Spinal cord (tissue), 10 donors: ENCODE measurements around the gene PLAGL2. TPM values are rescaled to one million over a fixed set of nuclear protein-coding genes. Genes with fewer than 3 reads are reported as not detected.
"Not testable (repeated sequence)": the region's sequence is repeated elsewhere in the genome, so short reads cannot be mapped to it uniquely, and the experiment has no call there.

Experiments used
- DNase-seq, 6 donors: peaks; one replicate each; pipeline versions ENCODE4 v3.0.0 to v3.0.0-alpha.2; 2013 to 2015; ENCODE audit warnings: low spot score in 6 of 6, low read depth in 4 of 6
- H3K27ac ChIP-seq: one replicate; pipeline ENCODE4 v1.5.1; 2013; ENCODE audit warnings: low read depth, low read length, control low read depth
- H3K27me3 ChIP-seq: one replicate; pipeline ENCODE4 v1.6.1; 2013; ENCODE audit warnings: low read length; ENCODE audit not compliant: control insufficient read depth, insufficient read depth
- H3K36me3 ChIP-seq: one replicate; pipeline ENCODE4 v1.6.1; 2013; ENCODE audit warnings: low read length; ENCODE audit not compliant: control insufficient read depth, insufficient read depth
- H3K4me1 ChIP-seq: one replicate; pipeline ENCODE4 v1.6.1; 2013; ENCODE audit warnings: low read length; ENCODE audit not compliant: control insufficient read depth, insufficient read depth
- H3K4me3 ChIP-seq: one replicate; pipeline ENCODE4 v1.5.1; 2013; ENCODE audit warnings: low read depth, low read length, control low read depth
- H3K9me3 ChIP-seq: one replicate; pipeline ENCODE4 v1.6.1; 2013; ENCODE audit warnings: low read length; ENCODE audit not compliant: control insufficient read depth, insufficient read depth
- WGBS: methylation state at CpG from one replicate; pipeline ENCODE4 v1.1.5; 2013; ENCODE audit warnings: missing lambda C conversion rate; ENCODE audit not compliant: insufficient coverage; 5-methylcytosine and 5-hydroxymethylcytosine counted together
- polyA plus RNA-seq, 2 donors: library from polyadenylated mRNA; unstranded; fragments of 120-200 nt; gene quantifications; one replicate each; pipeline ENCODE4 v1.2.1, GENCODE V29; 2013; ENCODE audit not compliant: insufficient read length in 2 of 2
- total RNA-seq, 2 donors: library from RNA; depleted of rRNA in 1 of 2; stranded (reverse); fragments of 120-200 nt in 1 of 2; fragments of >200 nt in 1 of 2; gene quantifications; one replicate each; pipeline versions ENCODE4 v1.2.3 to v1.2.4, GENCODE V29; 2013 to 2014
- donor health status: healthy.

PLAGL2 gene
- total and polyA plus RNA-seq, 4 donors = 2.5 to 12.1 (median 7.6) TPM

- H3K36me3 ChIP-seq = peaks cover 57% of the 10 kb centered on the region
Observed at GRCh38 chr20:32196613-32197012, 10.9 kb downstream of the PLAGL2 start.

GRCh38 chr20:32195581-32195980 lies 12.0 kb downstream of the PLAGL2 start:
- 90% methylated on average over 6 of the region's 7 CpGs for WGBS
- DNase-seq = no peak
- Histone ChIP-seq H3K36me3 (peaks cover 47% of the 10 kb centered on the region), H3K4me1 (peaks cover 9% of the 10 kb centered on the region), H3K27me3 (no peaks in the 10 kb centered on the region), H3K27ac (no peak overlapping the region), H3K4me3 (no peak overlapping the region), H3K9me3 (no peaks in the 10 kb centered on the region)

More at GRCh38 chr20:32196613-32197012, 10.9 kb downstream of the PLAGL2 start:
- H3K4me1 ChIP-seq, DNase-seq, H3K27me3 ChIP-seq, H3K27ac ChIP-seq, H3K9me3 ChIP-seq, H3K4me3 ChIP-seq: not testable (repeated sequence)
- 95% methylated on average over 3 of the region's 11 CpGs for WGBS

GRCh38 chr20:32193996-32194395 lies 13.5 kb downstream of the PLAGL2 start:
- Histone ChIP-seq H3K27me3 (no peaks in the 10 kb centered on the region), H3K36me3 (peaks cover 39% of the 10 kb centered on the region), H3K4me1 (peaks cover 21% of the 10 kb centered on the region), H3K9me3 (no peaks in the 10 kb centered on the region), H3K27ac (no peak overlapping the region), H3K4me3 (no peak overlapping the region)
- 100% methylated on average over 2 of the region's 6 CpGs for WGBS
- peak in 1 of 6 donors; percentile 35 for DNase-seq

DNA sequence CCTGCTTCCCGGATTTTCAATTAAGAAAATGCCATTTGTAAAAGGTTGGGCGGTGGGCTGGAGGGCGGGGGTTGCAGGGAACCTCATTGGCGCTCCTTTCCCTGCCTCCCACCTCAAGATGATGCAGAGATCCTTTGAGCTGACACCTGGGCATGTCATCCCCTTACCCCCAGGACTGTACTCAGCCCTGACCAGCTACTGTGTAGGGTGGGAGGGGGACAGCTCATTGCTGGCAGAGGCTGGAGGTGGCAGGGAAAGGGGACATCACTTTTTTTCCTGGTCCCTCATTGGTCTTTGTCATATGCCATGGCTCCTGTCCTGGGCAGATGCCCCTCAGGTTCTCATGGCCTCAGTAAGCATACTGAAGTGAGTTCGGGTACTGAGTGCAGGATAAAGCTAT lies 14.2 kb downstream of the PLAGL2 start:
- not testable (repeated sequence) for H3K27me3 ChIP-seq, DNase-seq, H3K4me3 ChIP-seq, H3K27ac ChIP-seq, H3K9me3 ChIP-seq
- no CpG with 5 or more reads among the region's 5 CpGs for WGBS
- Histone ChIP-seq H3K4me1 (peaks cover 27% of the 10 kb centered on the region), H3K36me3 (peaks cover 45% of the 10 kb centered on the region)

DNA sequence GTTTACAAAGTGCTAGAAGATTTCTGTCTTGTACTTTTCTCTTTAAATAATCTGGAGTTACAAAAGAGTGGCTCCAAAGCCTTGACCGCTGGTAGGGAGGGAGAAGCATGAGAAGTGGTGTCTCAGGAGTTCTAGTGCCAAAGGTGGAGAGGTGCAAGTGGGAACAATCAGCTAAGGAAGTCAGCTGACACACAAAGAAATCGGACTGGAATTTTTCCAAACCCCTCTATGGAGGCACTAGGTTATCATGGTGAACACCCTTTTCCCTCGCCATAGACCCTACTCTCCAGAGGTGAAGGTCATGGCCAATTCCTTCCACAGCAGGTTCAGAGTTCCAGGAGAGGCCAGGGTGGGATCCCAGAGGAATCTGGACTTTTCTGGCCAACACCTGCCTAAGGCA lies 14.8 kb downstream of the PLAGL2 start:
- H3K4me1 ChIP-seq = peaks cover 34% of the 10 kb centered on the region
- DNase-seq = no peak
- no peaks in the 10 kb centered on the region for H3K27me3 ChIP-seq
- H3K36me3 ChIP-seq = peaks cover 50% of the 10 kb centered on the region
- H3K9me3 ChIP-seq = no peaks in the 10 kb centered on the region
- 80% methylated on average over 1 of the region's 3 CpGs for WGBS
- no peak overlapping the region for H3K27ac ChIP-seq
- no peak overlapping the region for H3K4me3 ChIP-seq

GRCh38 chr20:32191873-32192272 lies 15.7 kb downstream of the PLAGL2 start:
- no peak for DNase-seq
- Histone ChIP-seq H3K4me3 (no peak overlapping the region), H3K9me3 (no peaks in the 10 kb centered on the region), H3K27ac (no peak overlapping the region), H3K36me3 (peaks cover 43% of the 10 kb centered on the region), H3K4me1 (peaks cover 34% of the 10 kb centered on the region), H3K27me3 (no peaks in the 10 kb centered on the region)

- WGBS = 74% methylated on average over 3 of the region's 3 CpGs
- H3K27me3 ChIP-seq = no peaks in the 10 kb centered on the region
- peaks cover 34% of the 10 kb centered on the region for H3K4me1 ChIP-seq
- H3K36me3 ChIP-seq = peaks cover 39% of the 10 kb centered on the region
- no peak overlapping the region for H3K27ac ChIP-seq
- H3K9me3 ChIP-seq = no peaks in the 10 kb centered on the region
- H3K4me3 ChIP-seq = no peak overlapping the region
- no peak for DNase-seq
Observed at GRCh38 chr20:32191422-32191821, 16.1 kb downstream of the PLAGL2 start.

GRCh38 chr20:32190616-32191415 lies 16.7 kb downstream of the PLAGL2 start:
- H3K9me3 ChIP-seq = no peaks in the 10 kb centered on the region
- H3K4me3 ChIP-seq = peak overlapping the region; percentile 51
- H3K36me3 ChIP-seq = peaks cover 33% of the 10 kb centered on the region
- H3K4me1 ChIP-seq = peaks cover 34% of the 10 kb centered on the region
- peak in 1 of 6 donors; percentile 6 for DNase-seq
- H3K27ac ChIP-seq = peak overlapping the region; percentile 54
- 27% methylated on average over 14 of the region's 14 CpGs for WGBS
- no peaks in the 10 kb centered on the region for H3K27me3 ChIP-seq

GRCh38 chr20:32189691-32190615 lies 17.6 kb downstream of the PLAGL2 start:
- Histone ChIP-seq H3K4me3 (peak overlapping the region; percentile 71), H3K36me3 (peaks cover 24% of the 10 kb centered on the region), H3K27ac (peak overlapping the region; percentile 57), H3K4me1 (peaks cover 34% of the 10 kb centered on the region), H3K9me3 (no peaks in the 10 kb centered on the region), H3K27me3 (no peaks in the 10 kb centered on the region)
- 6% methylated on average over 88 of the region's 88 CpGs for WGBS
- DNase-seq = peak in 5 of 6 donors; percentile 40 to 91 (median 59)
